GM21528 (cell line): Measurements from ENCODE around the gene COL11A2.
"Not testable (repeated sequence)": the region's sequence is repeated elsewhere in the genome, so short reads cannot be mapped to it uniquely, and the experiment has no call there.

ENCODE experiments used
- ATAC-seq: cut with Tn5 transposase; IDR thresholded peaks from one replicate; pipeline ENCODE4 v1.9.1; 2021; ENCODE audit warnings: mild to moderate bottlenecking, moderate library complexity; ENCODE audit not compliant: unreplicated experiment, low FRiP score

COL11A2 gene

GRCh38 chr6:33160728-33161344 lies 31.4 kb downstream of the COL11A2 start:
- ATAC-seq: no peak

- ATAC-seq: no peak
These were observed 32.2 kb downstream of the COL11A2 start for GRCh38 chr6:33160096-33160495.

GRCh38 chr6:33156964-33157363 lies 35.3 kb downstream of the COL11A2 start:
- ATAC-seq: no peak

GRCh38 chr6:33156561-33156960 lies 35.7 kb downstream of the COL11A2 start:
- ATAC-seq: no peak

- no peak for ATAC-seq
These were observed 37.9 kb downstream of the COL11A2 start for GRCh38 chr6:33154349-33154748.

- no peak for ATAC-seq
These were observed 41.2 kb downstream of the COL11A2 start for GRCh38 chr6:33151050-33151449.

- ATAC-seq: not testable (repeated sequence)
These were observed 41.7 kb downstream of the COL11A2 start for GRCh38 chr6:33150560-33150959.

- ATAC-seq: no peak
These were observed 44.2 kb downstream of the COL11A2 start for GRCh38 chr6:33147807-33148666.

GRCh38 chr6:33144373-33144772 lies 47.9 kb downstream of the COL11A2 start:
- ATAC-seq: no peak

GRCh38 chr6:33143113-33143770 lies 49.0 kb downstream of the COL11A2 start:
- no peak for ATAC-seq

GRCh38 chr6:33142501-33143070 lies 49.7 kb downstream of the COL11A2 start:
- ATAC-seq: no peak

GRCh38 chr6:33140556-33140955 lies 51.7 kb downstream of the COL11A2 start:
- ATAC-seq: no peak

- ATAC-seq: no peak
These were observed 52.6 kb downstream of the COL11A2 start for GRCh38 chr6:33139596-33140206.

- no peak for ATAC-seq
These were observed 55.9 kb downstream of the COL11A2 start for GRCh38 chr6:33136310-33136900.

- ATAC-seq: no peak
These were observed 60.2 kb downstream of the COL11A2 start for GRCh38 chr6:33132081-33132524.

- ATAC-seq: no peak
These were observed 63.9 kb downstream of the COL11A2 start for GRCh38 chr6:33128318-33128717.

- no peak for ATAC-seq
These were observed 66.1 kb downstream of the COL11A2 start for GRCh38 chr6:33126101-33126714.

GRCh38 chr6:33124947-33125346 lies 67.3 kb downstream of the COL11A2 start:
- ATAC-seq: no peak

GRCh38 chr6:33124525-33124901 lies 67.8 kb downstream of the COL11A2 start:
- ATAC-seq: no peak
